ENCODE measurements around the gene CFAP99.

- no peak for TF ChIP-seq CTCF (IDR thresholded peaks at IDR 0.05)
- TF ChIP-seq EP300 (IDR thresholded peaks at IDR 0.05): no peak
- no peak for TF ChIP-seq POLR2A (IDR thresholded peaks at IDR 0.05)
Observed at GRCh38 chr4:2459589-2460349, 41.0 kb downstream of the CFAP99 start.
